GM12801 (cell line): ENCODE measurements around the gene EDDM13.

Source experiments
- CTCF ChIP-seq: IDR thresholded peaks from one replicate; pipeline ENCODE4 v1.5.1; 2011; ENCODE audit warnings: control low read depth; ENCODE audit not compliant: insufficient read length; ENCODE audit errors: extremely low read depth

EDDM13 gene

GRCh38 chr19:56347163-56347778 is 74.7 kb downstream of the EDDM13 start:
- TF ChIP-seq CTCF: no peak

- no peak for TF ChIP-seq CTCF
These were observed 75.8 kb downstream of the EDDM13 start for GRCh38 chr19:56348289-56348877.

- TF ChIP-seq CTCF: no peak
These were observed 78.0 kb downstream of the EDDM13 start for GRCh38 chr19:56350416-56351045.

- no peak for TF ChIP-seq CTCF
These were observed 78.7 kb downstream of the EDDM13 start for GRCh38 chr19:56351208-56351607.

- TF ChIP-seq CTCF: no peak
These were observed 83.0 kb downstream of the EDDM13 start for GRCh38 chr19:56355517-56355916.

- no peak for TF ChIP-seq CTCF
These were observed 84.4 kb downstream of the EDDM13 start for GRCh38 chr19:56356944-56357343.
